ENCODE results near the gene SMAD4. TPM values are rescaled to one million over a fixed set of nuclear protein-coding genes. Genes with fewer than 3 reads are reported as not detected.

SMAD4 gene
- total RNA-seq, 1 experiment from 2014 or later, result 172 TPM

GRCh38 chr18:51007790-51008139 lies 22.2 kb upstream of the SMAD4 start:
- Histone ChIP-seq H4K5ac (ENCODE audit: insufficient read length, low read depth, low read length) (no peak overlapping the region), H3K4me2 (ENCODE audit: insufficient read depth, insufficient read length, low read length) (no peak overlapping the region), H3K4ac (ENCODE audit: low read depth, low read length) (no peak overlapping the region), H3K9me3 (ENCODE audit: control insufficient read depth, low read depth, low read length) (no peaks in the 10 kb centered on the region), H2BK20ac (ENCODE audit: low read depth, low read length, poor library complexity, severe bottlenecking) (no peak overlapping the region), H3K27ac (ENCODE audit: insufficient read length, low read depth, low read length) (no peak overlapping the region), H2BK15ac (ENCODE audit: low read depth, low read length) (no peak overlapping the region), H2BK120ac (ENCODE audit: low read depth, low read length, poor library complexity, severe bottlenecking) (no peak overlapping the region), H3K14ac (ENCODE audit: insufficient read depth, low read length) (no peak overlapping the region), H2AFZ (ENCODE audit: low read length) (no peak overlapping the region), H4K8ac (replicated peaks; ENCODE audit: insufficient read length, low read depth, low read length) (no peak overlapping the region), H3K9ac (ENCODE audit: extremely low read depth, insufficient read length, low read length) (no peak overlapping the region), H3T11ph (ENCODE audit: low read length) (no peak overlapping the region), H2BK12ac (ENCODE audit: insufficient read length, low read depth, low read length) (no peak overlapping the region), H3K4me1 (ENCODE audit: insufficient read depth, low read length) (no peaks in the 10 kb centered on the region), H4K91ac (ENCODE audit: insufficient read length, low read depth, low read length) (no peak overlapping the region), H4K20me1 (ENCODE audit: control insufficient read depth, insufficient read depth, insufficient read length) (no peaks in the 10 kb centered on the region), H2AK5ac (ENCODE audit: insufficient read length, low read length) (no peak overlapping the region), H2BK5ac (ENCODE audit: insufficient read length, low read length) (no peak overlapping the region), H3K23me2 (ENCODE audit: insufficient read length, low read depth, low read length, poor library complexity, severe bottlenecking) (no peaks in the 10 kb centered on the region), H3K56ac (ENCODE audit: insufficient read length, low read depth, low read length) (no peak overlapping the region), H3K23ac (ENCODE audit: insufficient read length, low read depth, low read length) (no peak overlapping the region), H3K79me1 (ENCODE audit: insufficient read depth, low read depth, low read length, poor library complexity, severe bottlenecking) (no peaks in the 10 kb centered on the region), H3K79me2 (ENCODE audit: insufficient read depth, low read length) (no peaks in the 10 kb centered on the region), H3K18ac (ENCODE audit: insufficient read length, low read depth, low read length) (no peak overlapping the region), H3K27me3 (ENCODE audit: insufficient read depth, low read length) (no peaks in the 10 kb centered on the region)
- Mint-ChIP-seq H3K4me1 (peaks cover 17 to 20% of the 10 kb centered on the region in 2 experiments), H3K4me3 (no peak overlapping the region), H3K9me3 (peaks cover 3 to 5% of the 10 kb centered on the region in 2 experiments; a peak in 4 of 5 replicates), H3K27me3 (ENCODE audit: low read depth) (no peaks in the 10 kb centered on the region; the same call in 1 of the 2 replicates), H3K36me3 (ENCODE audit: insufficient read depth in 1 of 3, low read depth in 3 of 3) (no peaks in the 10 kb centered on the region), H3K27ac (no peak overlapping the region)
- no peak for DNase-seq
- WGBS (ENCODE audit: extremely low coverage, insufficient read length, low lambda C conversion rate), result no CpG with 5 or more reads among the region's 1 CpG
- TF ChIP-seq CTCF (conservative IDR thresholded peaks at IDR 0.05), result no peak

All from H9 (cell line).